HepG2 (cell line): ENCODE measurements around the gene TNFSF12. TPM values are rescaled to one million over a fixed set of nuclear protein-coding genes. Genes with fewer than 3 reads are reported as not detected.
A peak's percentile ranks its signal among the peaks of the same experiment; 100 is the strongest.

ENCODE experiments used
- ATAC-seq: fragments of 200-7000 bp; cut with Tn5 transposase; 3 replicates; pipeline ENCODE4 v1.9.1; 2020; ENCODE audit warnings: mild to moderate bottlenecking, moderate library complexity
- BruUV-seq: library from RNA; stranded (reverse); fragments of 400-500 nt; replicated peaks from 2 replicates; lab custom pipeline; 2021; lab: Mats Ljungman, UMichigan
- CTCF ChIA-PET: fragments of 300-600 bp; formaldehyde crosslinking; extraction: SDS; loops from one replicate; lab custom pipeline; 2021; ENCODE audit warnings: low total read pairs, inconsistent platforms, low intra/inter-chr PET ratio; lab: Yijun Ruan, JAX
- POLR2A ChIA-PET: fragments of 350-600 bp; sonication (Branson Sonifier 250); formaldehyde crosslinking; loops from one replicate; lab custom pipeline; 2020; ENCODE audit warnings: antibody characterized with exemption, inconsistent platforms; lab: Yijun Ruan, JAX
- DNase-seq: peaks from one replicate; pipeline ENCODE4 v3.0.0-alpha.2; 2015; ENCODE audit warnings: low spot score
- FAIRE-seq: peaks from 3 replicates; lab custom pipeline; 2011; peaks lifted over from hg19 to GRCh38; lab: Jason Lieb, UNC
- H2AFZ ChIP-seq: one replicate; pipeline ENCODE4 v1.6.1; 2011; ENCODE audit warnings: low read length, inconsistent platforms
- H3K27ac ChIP-seq: fragments of 300-600 bp; 3 replicates; pipeline ENCODE4 v1.8.0; 2011; ENCODE audit warnings: mixed run types, mild to moderate bottlenecking, mixed read lengths, low read length, inconsistent platforms; ENCODE audit not compliant: insufficient read depth; ENCODE audit errors: extremely low read length
- H3K27me3 ChIP-seq, 2 experiments: fragments of 200-600 bp in 1 of 2; 2 replicates in 1 of 2; 3 replicates in 1 of 2; pipeline versions ENCODE4 v1.6.0 to v1.8.0; 2011; ENCODE audit warnings: low read length in 2 of 2, mild to moderate bottlenecking in 2 of 2, moderate library complexity in 2 of 2, inconsistent platforms in 1 of 2; ENCODE audit not compliant: insufficient read depth in 2 of 2, control insufficient read depth in 1 of 2
- H3K36me3 ChIP-seq, 2 experiments: fragments of 200-600 bp in 1 of 2; replicated peaks in 1 of 2; 2 replicates in 1 of 2; 3 replicates in 1 of 2; pipeline versions ENCODE4 v1.5.1 to v1.8.0; 2011; ENCODE audit warnings: low read length in 2 of 2, inconsistent platforms in 1 of 2; ENCODE audit not compliant: insufficient read depth in 2 of 2, control insufficient read depth in 1 of 2
- H3K4me1 ChIP-seq: 2 replicates; pipeline ENCODE4 v1.5.1; 2012; ENCODE audit warnings: low read length, inconsistent platforms; ENCODE audit not compliant: insufficient read depth
- H3K4me2 ChIP-seq: 2 replicates; pipeline ENCODE4 v1.6.0; 2011; ENCODE audit warnings: low read depth, low read length, inconsistent platforms
- H3K4me3 ChIP-seq, 3 experiments: fragments of 200-600 bp in 1 of 3; sonication (generic), shearing (Covaris generic) in 1 of 3; replicated peaks in 1 of 3; 2 replicates each; pipeline ENCODE4 v1.5.1; 2011 to 2016; ENCODE audit warnings: low read length in 3 of 3, inconsistent platforms in 2 of 3, low read depth in 2 of 3, mild to moderate bottlenecking in 2 of 3, control low read depth in 1 of 3, mixed read lengths in 1 of 3; ENCODE audit not compliant: insufficient read depth in 1 of 3
- H3K79me2 ChIP-seq: one replicate; pipeline ENCODE4 v1.6.1; 2011; ENCODE audit warnings: low read length, inconsistent platforms; ENCODE audit not compliant: insufficient read depth
- H3K9ac ChIP-seq: 2 replicates; pipeline ENCODE4 v1.6.0; 2011; ENCODE audit warnings: mild to moderate bottlenecking, low read depth, low read length, inconsistent platforms; ENCODE audit not compliant: insufficient read depth
- H3K9me3 ChIP-seq: 2 replicates; pipeline ENCODE4 v1.5.1; 2012; ENCODE audit warnings: mild to moderate bottlenecking, low read length
- H4K20me1 ChIP-seq: 2 replicates; pipeline ENCODE4 v1.6.0; 2011; ENCODE audit warnings: inconsistent platforms, mild to moderate bottlenecking, low read length, moderate library complexity; ENCODE audit not compliant: insufficient read depth
- AGO2 ChIP-seq: fragments of 200-400 bp; formaldehyde crosslinking; optimal IDR thresholded peaks from 2 replicates; pipeline ENCODE3; 2017; ENCODE audit warnings: mild to moderate bottlenecking, low read depth, low read length, moderate library complexity
- KAT2B ChIP-seq: fragments of 150-350 bp; IDR thresholded peaks from 2 replicates; pipeline ENCODE4 v1.6.1; 2014; ENCODE audit warnings: low read depth, low read length, borderline replicate concordance
- KIAA2018 ChIP-seq: sonication (generic); formaldehyde crosslinking; IDR thresholded peaks from 2 replicates; pipeline ENCODE4 v1.5.0; 2020; ENCODE audit warnings: mild to moderate bottlenecking, missing genetic modification reagents, borderline replicate concordance
- MED1 ChIP-seq: sonication (generic); formaldehyde crosslinking; IDR thresholded peaks from 2 replicates; pipeline ENCODE4 v1.4.0; 2020; ENCODE audit warnings: missing genetic modification reagents
- MZF1 ChIP-seq: sonication (generic); formaldehyde crosslinking; IDR thresholded peaks from 2 replicates; pipeline ENCODE4 v1.8.1; 2023; ENCODE audit warnings: mild to moderate bottlenecking, missing genetic modification reagents, borderline replicate concordance
- POLR2A ChIP-seq, 2 experiments: IDR thresholded peaks; 2 replicates each; pipeline ENCODE4 v1.6.1; 2011; ENCODE audit warnings: low read depth in 2 of 2, low read length in 2 of 2, mild to moderate bottlenecking in 1 of 2, moderate library complexity in 1 of 2; ENCODE audit not compliant: insufficient read depth in 1 of 2
- SNAI1 ChIP-seq: sonication (generic); formaldehyde crosslinking; IDR thresholded peaks from 2 replicates; pipeline ENCODE4 v1.5.0; 2020; ENCODE audit warnings: mild to moderate bottlenecking, missing genetic modification reagents, borderline replicate concordance
- SOX5 ChIP-seq: IDR thresholded peaks from 2 replicates; pipeline ENCODE4 v1.6.1; 2016; ENCODE audit warnings: borderline replicate concordance
- SP5 ChIP-seq: IDR thresholded peaks from 2 replicates; pipeline ENCODE4 v1.6.1; 2016; ENCODE audit warnings: low read depth, borderline replicate concordance
- ZBTB37 ChIP-seq: sonication (generic); formaldehyde crosslinking; IDR thresholded peaks from 2 replicates; pipeline ENCODE4 v1.4.0; 2020; ENCODE audit warnings: mild to moderate bottlenecking, missing genetic modification reagents
- ZBTB7B ChIP-seq: sonication (generic); formaldehyde crosslinking; IDR thresholded peaks from 2 replicates; pipeline ENCODE4 v1.4.0; 2020; ENCODE audit warnings: missing genetic modification reagents
- ZEB1 ChIP-seq: IDR thresholded peaks from 2 replicates; pipeline ENCODE4 v1.6.1; 2012; ENCODE audit warnings: mild to moderate bottlenecking, low read depth, inconsistent platforms; ENCODE audit not compliant: insufficient replicate concordance
- ZFP36 ChIP-seq: fragments of 150-350 bp; IDR thresholded peaks from 2 replicates; pipeline ENCODE4 v1.6.1; 2018; ENCODE audit warnings: borderline replicate concordance, low read length, low read depth; ENCODE audit not compliant: partially characterized antibody
- ZSCAN12 ChIP-seq: sonication (generic); formaldehyde crosslinking; IDR thresholded peaks from 2 replicates; pipeline ENCODE4 v1.9.0; 2021; ENCODE audit warnings: mild to moderate bottlenecking, missing genetic modification reagents
- WGBS: methylation state at CpG from one replicate; pipeline ENCODE4 v1.1.6; 2017; ENCODE audit warnings: low lambda C conversion rate; 5-methylcytosine and 5-hydroxymethylcytosine counted together
- in situ Hi-C: cut with HindIII; loops from 2 replicates; pipeline ENCODE4 v1.10.0; 2017; ENCODE audit warnings: low pct_unique_long_range_greater_than_20kb; ENCODE audit not compliant: extremely low pct_ligation_motif_present
- intact Hi-C: fragments of 100-400 bp; cut with micrococcal nuclease; formaldehyde crosslinking; loops from one replicate; pipeline ENCODE4 v1.10.0; 2022; ENCODE audit not compliant: unreplicated experiment
- polyA plus RNA-seq, 8 experiments: library from polyadenylated mRNA; depleted of rRNA in 3 of 8; stranded (reverse) in 7 of 8; unstranded in 1 of 8; fragments of >200 nt; fragmentation: Illumina TruSeq in 4 of 8; extraction: Trizol in 4 of 8; gene quantifications; 2 replicates each; pipeline versions ENCODE4 v1.2.1 to v1.2.3, GENCODE V29; 2011 to 2016; ENCODE audit warnings: low read depth in 4 of 8, missing spikeins in 1 of 8, mixed read lengths in 1 of 8; ENCODE audit not compliant: insufficient read depth in 1 of 8
- total RNA-seq, 5 experiments: library from RNA; depleted of rRNA; stranded (reverse); fragments of >200 nt; fragmentation: Illumina TruSeq; extraction: Trizol; gene quantifications; 2 replicates each; pipeline ENCODE4 v1.2.3, GENCODE V29; 2016; ENCODE audit warnings: low read depth in 1 of 5

The TNFSF12 gene
- total and polyA plus RNA-seq, 2 of the 13 experiments (the other 11 are each of a cell fraction or from before 2014, with no cell fraction given) = 0.93 to 7.2 TPM

GRCh38 chr17:7509937-7510336, 38.9 kb upstream of the TNFSF12 start (continued):
- no peak for TF ChIP-seq ZFP36

- FAIRE-seq (no peak), DNase-seq (no peak), ATAC-seq (no peak)
- no peaks in the 10 kb centered on the region for H3K27me3 ChIP-seq
- WGBS = 93% methylated on average over 8 of the region's 10 CpGs
- H3K79me2 ChIP-seq = no peaks in the 10 kb centered on the region
- H3K9me3 ChIP-seq = no peaks in the 10 kb centered on the region
- intact Hi-C loops = no loop called here
- H3K4me3 ChIP-seq = no peak overlapping the region
- H3K27ac ChIP-seq = no peak overlapping the region
- H2AFZ ChIP-seq = no peak overlapping the region
- in situ Hi-C loops = loop anchor here (5.0 kb wide), 1 partner anchor 46 kb away; the partner anchor contains the start of gene TNFSF13
- peaks cover 3% of the 10 kb centered on the region for H3K4me1 ChIP-seq
- H3K9ac ChIP-seq = no peak overlapping the region
- H3K36me3 ChIP-seq = peaks cover 34 to 71% of the 10 kb centered on the region in 2 experiments
- CTCF ChIA-PET = no interaction called here
- no peak overlapping the region for H3K4me2 ChIP-seq
- POLR2A ChIA-PET = no interaction called here
- no TSS peak for BruUV-seq
- H4K20me1 ChIP-seq = no peaks in the 10 kb centered on the region
- no peak for TF ChIP-seq SP5 (CRISPR knock-in tag)
- no peak for TF ChIP-seq ZEB1
- peak; percentile 49 for TF ChIP-seq AGO2
- no peak for TF ChIP-seq SNAI1 (CRISPR knock-in tag)
- no peak for TF ChIP-seq ZSCAN12
- no peak for TF ChIP-seq ZBTB37 (CRISPR knock-in tag)
- no peak for TF ChIP-seq MZF1 (CRISPR knock-in tag)
- TF ChIP-seq KAT2B = no peak
- no peak for TF ChIP-seq KIAA2018 (CRISPR knock-in tag)
- peak in 1 of 2 experiments; percentile 11; a peak in 1 of 4 replicates for TF ChIP-seq POLR2A (IDR thresholded peaks at IDR 0.05; ENCODE audit: insufficient read depth in 1 of 2, low read depth in 2 of 2, low read length in 2 of 2)
- TF ChIP-seq ZBTB7B (CRISPR knock-in tag) = no peak
- no peak for TF ChIP-seq MED1 (CRISPR knock-in tag)
- no peak for TF ChIP-seq SOX5 (CRISPR knock-in tag)
Observed at GRCh38 chr17:7511108-7511507, 37.8 kb upstream of the TNFSF12 start.
